Glomerular visceral epithelial cell (primary cell): ENCODE results near the gene H2AZ2.
"Not testable (repeated sequence)": the region's sequence is repeated elsewhere in the genome, so short reads cannot be mapped to it uniquely, and the experiment has no call there.

ENCODE experiments used
- DNase-seq: peaks from one replicate; pipeline ENCODE4 v3.0.0-alpha.2; 2016; ENCODE audit errors: extremely low spot score

H2AZ2 gene

DNA sequence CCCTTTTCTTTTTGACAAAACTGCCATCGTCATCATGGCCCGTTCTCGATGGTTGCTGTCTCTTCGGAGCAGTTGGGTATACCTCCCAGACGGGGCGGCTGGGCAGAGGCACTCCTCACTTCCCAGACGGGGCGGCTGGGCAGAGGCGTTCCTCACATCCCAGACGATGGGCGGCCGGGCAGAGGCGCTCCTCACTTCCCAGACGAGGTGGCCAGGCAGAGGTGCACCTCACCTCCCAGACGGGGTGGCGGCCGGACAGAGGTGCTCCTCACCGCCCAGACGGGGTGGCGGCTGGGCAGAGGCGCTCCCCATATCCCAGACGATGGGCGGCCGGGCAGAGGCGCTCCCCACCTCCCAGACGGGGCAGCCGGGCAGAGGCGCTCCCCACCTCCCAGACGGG lies 22.9 kb upstream of the H2AZ2 start:
- DNase-seq: not testable (repeated sequence)

DNA sequence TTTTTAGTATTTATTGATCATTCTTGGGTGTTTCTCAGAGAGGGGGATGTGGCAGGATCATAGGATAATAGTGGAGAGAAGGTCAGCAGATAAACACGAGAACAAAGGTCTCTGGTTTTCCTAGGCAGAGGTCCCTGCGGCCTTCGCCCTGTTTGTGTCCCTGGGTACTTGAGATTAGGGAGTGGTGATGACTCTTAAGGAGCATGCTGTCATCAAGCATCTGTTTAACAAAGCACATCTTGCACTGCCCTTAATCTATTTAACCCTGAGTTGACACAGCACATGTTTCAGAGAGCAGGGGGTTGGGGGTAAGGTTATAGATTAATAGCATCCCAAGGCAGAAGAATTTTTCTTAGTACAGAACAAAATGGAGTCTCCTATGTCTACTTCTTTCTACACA lies 22.4 kb upstream of the H2AZ2 start:
- not testable (repeated sequence) for DNase-seq

DNA sequence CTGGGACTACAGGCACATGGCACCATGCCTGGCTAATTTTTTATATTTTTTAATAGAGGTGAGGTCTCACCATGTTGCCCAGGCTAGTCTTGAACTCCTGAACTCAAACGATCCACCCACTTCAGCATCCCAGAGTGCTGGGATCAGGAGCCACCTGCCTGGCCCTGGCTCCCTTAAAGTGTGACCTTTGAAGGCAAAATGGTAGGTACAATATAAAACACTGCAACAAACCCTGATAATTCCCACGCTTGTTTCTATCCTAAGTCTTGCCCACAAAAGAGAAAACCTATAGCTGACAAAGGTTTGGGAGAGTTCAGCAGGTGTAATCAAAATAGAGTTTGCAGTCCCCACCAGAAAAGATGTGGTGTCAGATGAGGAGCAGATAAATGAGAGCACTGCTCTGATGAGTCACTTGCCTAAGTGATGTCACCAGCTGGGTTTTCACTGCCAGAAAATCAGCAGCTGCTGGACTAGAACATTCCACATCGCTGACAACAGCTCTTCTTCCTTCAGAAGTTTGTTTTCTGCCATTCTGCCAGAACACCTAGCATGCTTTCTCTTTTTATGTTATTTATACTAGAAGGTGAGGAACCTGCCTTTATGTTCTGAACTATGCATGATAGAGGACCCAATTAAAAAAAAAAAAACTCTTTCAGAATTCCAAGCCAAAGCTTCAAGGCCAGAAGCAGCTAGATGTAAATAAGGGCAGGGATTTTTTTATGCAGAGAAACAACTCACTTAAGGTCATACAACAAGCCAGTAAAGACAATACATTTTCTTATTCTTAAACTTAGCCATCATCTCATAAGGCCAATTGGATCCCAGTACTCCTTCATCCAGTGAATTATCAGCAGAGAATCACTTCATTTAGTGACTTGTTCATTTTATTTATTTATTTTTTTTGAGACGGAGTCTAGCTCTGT lies 19.4 kb upstream of the H2AZ2 start:
- DNase-seq: peak; percentile 72

DNA sequence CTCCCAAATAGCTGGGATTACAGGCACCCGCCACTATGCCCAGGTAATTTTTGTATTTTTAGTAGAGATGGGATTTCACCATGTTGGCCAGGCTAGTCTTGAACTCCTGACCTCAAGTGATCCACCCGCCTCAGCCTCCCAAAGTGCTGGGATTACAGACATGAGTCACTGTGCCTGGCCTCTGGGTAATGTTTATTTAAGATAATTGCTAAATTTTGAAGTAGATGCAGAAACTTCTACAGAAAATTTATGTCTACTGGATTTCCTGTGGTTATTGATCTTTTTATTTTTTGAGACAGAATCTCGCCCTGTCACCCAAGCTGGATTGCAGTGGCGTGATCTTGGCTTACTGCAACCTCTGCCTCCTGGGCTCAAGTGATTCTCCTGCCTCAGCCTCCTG lies 14.1 kb upstream of the H2AZ2 start:
- DNase-seq: not testable (repeated sequence)

DNA sequence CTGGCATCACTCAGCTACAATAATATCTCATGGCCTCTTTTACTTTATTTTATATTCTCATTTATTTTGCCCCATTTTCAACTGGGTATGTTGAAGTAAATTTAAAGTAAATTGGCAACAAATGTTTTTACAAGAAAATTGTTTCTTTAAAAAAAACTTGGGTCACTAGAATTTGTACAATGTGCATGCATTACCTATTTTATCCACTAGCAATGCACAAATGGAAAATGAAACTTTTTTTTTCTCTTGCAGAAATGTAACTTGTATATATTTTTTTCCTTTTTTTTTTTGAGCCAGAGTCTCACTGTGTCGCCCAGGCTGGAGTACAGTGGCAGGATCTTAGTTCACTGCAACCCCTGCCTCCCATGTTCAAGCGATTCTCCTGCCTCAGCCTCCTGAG lies 10.3 kb upstream of the H2AZ2 start:
- no peak for DNase-seq

GRCh38 chr7:44854644-44855364 lies 6.9 kb upstream of the H2AZ2 start:
- DNase-seq: no peak

DNA sequence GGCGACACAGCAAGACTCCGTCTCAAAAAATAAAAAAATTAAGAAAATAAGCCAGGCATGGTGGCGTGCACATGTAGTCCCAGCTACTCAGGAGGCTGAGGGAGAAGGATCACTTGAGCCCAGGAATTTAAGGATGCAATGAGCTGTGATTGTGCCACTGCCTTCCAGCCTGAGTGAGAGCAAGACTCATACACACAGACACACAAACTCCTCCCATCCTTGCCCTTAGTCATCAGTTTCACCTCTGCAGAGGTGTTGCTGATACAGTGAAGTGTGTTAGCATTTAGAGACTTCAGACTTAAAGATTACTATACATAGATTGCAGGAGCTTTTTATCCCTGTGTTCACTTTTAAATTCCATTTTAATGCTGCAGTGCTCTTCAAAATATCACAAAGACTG lies 5.5 kb upstream of the H2AZ2 start:
- DNase-seq: no peak

DNA sequence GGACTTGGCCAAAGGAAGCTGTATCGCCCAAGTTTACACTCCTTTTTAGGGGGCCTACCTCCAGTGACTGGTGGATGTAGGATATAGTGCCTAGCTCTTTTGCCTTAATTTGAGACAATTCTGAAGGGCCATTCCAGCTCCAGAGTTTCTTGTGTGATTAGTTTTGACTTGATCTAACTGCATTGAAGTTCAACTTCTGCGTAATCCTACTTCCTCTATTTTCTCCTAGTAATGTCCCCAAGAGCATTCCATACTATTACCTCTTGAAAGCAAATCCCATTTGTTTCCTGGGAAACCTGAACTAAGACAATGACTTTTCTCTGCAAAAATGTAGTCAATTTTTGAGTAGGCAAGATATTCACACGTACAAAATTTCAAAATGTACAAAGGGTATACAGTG lies 4.7 kb upstream of the H2AZ2 start:
- no peak for DNase-seq

DNA sequence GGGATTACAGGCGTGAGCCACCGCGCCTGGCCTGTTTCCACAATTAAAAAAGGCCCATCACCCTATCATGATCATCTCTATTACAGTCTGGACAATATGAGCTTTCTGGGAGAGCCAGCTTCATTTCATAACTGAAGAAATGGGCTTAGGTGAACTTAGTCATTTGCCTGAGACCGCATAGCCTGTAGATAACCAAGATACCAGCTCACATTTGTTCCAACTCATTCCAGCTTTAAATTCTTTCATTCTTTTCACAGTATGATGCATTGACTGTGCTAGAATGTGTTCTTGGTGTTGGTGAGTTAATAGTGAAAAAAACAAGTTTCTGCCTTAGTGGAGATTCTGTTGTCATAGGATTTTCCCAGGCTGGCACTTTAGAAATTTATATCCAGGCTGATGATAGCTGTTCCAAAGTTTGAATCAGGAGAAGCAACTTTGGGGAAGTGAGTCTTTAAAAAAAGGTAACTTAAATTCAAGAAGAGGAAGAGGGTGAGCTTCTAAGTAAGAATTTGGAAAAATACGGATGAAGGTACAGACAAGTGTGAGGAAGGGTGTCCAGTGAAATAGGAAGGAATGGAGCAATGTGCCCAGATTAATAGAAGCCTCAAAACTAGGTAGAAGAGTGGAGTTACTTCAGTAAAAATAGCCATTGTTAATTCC lies 2.1 kb upstream of the H2AZ2 start:
- no peak for DNase-seq

GRCh38 chr7:44849259-44849884 lies 1.5 kb upstream of the H2AZ2 start:
- DNase-seq: no peak

DNA sequence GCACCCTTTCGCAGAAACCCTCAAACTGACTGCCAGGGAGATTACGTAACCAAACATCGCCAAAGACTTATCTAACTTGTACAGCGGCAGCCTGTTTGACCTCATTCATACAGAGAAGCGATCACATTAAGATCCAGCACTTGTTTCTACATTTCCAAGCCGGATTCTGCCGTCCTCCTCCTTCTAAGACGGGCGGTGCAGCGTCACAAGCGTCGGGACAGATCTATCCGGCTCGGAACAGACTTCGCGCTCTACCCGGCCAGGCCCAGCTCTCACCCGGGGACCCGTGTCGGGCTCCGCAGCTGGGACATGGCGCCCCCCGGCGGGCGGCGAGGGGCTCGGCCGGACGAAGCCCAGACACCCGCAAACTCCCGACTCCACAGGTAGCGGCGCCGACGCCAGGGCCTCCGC lies 373 bp downstream of the H2AZ2 start:
- peak; percentile 82 for DNase-seq

GRCh38 chr7:44846816-44847508 lies 925 bp downstream of the H2AZ2 start:
- DNase-seq: no peak

- not testable (repeated sequence) for DNase-seq
Observed at GRCh38 chr7:44846390-44846789, 1.5 kb downstream of the H2AZ2 start.

GRCh38 chr7:44845451-44845850 lies 2.4 kb downstream of the H2AZ2 start:
- no peak for DNase-seq

DNA sequence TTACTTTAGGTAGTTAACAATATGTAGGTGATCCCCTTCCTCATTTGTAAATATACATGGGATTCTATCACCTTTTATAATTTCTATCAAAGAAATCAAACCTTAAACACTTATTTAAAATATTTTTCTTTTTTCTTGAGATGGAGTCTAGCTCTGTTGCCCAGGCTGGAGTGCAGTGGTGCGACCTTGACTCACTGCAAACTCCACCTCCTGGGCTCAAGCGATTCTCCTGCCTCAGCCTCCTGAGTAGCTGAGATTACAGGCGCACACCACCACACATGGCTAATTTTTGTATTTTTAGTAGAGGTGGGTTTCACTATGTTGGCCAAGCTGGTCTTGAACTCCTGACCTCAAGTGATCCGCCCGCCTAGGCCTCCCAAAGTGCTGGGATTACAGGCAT lies 4.4 kb downstream of the H2AZ2 start:
- DNase-seq: not testable (repeated sequence)

GRCh38 chr7:44842675-44843074 lies 5.2 kb downstream of the H2AZ2 start:
- not testable (repeated sequence) for DNase-seq

DNA sequence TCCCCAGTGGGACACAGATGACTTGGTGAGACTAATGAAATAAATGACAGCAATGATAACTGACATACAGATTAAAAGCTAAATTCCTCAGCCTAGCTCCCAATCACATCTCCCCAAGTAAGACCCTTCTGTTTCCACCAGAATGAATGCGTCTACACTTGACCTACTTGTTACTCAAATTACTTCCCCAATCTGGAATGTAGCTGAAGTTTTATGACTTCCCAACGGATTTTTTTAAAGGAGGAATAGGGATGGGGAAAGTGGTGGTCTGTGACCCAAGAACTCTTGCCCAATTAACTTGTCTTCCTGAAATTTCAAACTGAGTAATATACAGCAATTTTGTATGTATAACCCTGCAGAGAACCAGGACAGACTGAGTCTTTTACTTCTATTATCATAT lies 9.1 kb downstream of the H2AZ2 start:
- DNase-seq: no peak

DNA sequence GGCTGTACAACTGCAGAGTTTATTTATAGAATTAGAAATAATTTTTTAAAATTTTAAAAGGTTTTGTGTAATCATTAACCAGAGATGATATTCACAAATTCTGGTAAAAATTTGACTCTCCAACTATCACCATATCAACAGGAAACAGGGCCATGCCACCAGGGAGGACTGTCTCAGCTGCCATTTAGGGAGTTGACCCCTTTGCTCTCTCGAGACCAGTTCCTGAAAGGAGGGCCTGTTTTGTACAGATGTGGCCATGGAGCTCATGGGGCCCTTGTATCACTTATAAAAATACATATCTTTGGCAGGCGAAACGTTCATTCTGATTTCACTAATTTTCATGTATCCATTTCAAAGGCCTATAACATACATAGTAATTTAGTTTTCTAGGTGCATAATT lies 20.3 kb downstream of the H2AZ2 start:
- no peak for DNase-seq

DNA sequence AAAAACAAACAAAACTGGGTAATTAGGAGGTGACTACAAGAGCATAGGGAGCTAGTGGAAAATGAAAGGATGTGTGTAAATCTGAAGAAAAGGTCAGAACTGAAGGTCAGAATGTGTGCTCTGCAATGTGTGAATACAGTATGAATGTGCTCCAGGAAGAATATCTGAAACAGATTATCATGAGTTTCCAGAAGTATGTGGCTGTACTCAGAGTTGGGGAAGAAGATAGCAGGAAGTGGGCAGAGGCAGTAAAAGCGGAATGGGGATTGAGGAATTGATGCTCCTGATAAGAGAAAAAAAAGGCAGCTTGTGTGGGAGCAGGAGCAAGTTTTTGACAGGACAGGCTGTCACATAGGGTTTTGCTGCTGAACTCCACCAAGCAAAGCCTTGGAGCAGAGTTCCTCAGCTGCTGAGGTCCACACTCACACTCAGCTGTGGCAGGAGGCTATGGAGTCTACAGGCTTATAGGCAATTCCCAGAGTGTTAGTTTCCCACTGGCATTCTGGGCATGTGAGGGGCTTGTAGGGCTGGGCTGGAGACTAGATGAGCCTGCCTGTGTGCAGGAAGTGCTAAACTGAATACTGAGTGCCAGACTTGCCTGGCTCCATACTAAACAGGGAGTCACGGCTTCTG lies 22.9 kb downstream of the H2AZ2 start:
- no peak for DNase-seq

GRCh38 chr7:44823255-44823781 lies 24.6 kb downstream of the H2AZ2 start:
- DNase-seq: no peak

DNA sequence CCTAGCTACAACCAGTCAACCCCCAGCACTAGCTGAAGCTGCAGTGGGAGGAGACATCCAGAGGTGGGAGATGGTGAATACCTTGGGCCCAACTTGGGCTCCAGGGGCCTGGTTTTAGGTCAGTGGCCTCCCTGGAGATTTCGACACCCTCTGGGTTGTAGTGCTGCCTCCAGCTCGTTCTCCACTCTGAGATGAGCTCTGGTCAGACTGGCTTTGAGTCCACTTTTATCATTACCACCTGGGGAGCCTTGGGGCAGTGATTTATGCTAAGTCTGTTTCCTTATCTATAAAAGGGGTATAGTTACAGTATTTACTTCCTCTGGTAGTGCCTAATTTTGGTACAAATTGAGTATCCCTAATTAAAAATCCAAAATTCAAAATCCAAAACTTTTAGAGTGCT lies 28.6 kb downstream of the H2AZ2 start:
- no peak for DNase-seq
